COLO829 (cell line): Measurements from ENCODE around the gene AGXT.

Source experiments
- DNase-seq: peaks from one replicate; pipeline ENCODE4 v3.0.0; 2012; ENCODE audit warnings: low spot score

Gene AGXT

DNA sequence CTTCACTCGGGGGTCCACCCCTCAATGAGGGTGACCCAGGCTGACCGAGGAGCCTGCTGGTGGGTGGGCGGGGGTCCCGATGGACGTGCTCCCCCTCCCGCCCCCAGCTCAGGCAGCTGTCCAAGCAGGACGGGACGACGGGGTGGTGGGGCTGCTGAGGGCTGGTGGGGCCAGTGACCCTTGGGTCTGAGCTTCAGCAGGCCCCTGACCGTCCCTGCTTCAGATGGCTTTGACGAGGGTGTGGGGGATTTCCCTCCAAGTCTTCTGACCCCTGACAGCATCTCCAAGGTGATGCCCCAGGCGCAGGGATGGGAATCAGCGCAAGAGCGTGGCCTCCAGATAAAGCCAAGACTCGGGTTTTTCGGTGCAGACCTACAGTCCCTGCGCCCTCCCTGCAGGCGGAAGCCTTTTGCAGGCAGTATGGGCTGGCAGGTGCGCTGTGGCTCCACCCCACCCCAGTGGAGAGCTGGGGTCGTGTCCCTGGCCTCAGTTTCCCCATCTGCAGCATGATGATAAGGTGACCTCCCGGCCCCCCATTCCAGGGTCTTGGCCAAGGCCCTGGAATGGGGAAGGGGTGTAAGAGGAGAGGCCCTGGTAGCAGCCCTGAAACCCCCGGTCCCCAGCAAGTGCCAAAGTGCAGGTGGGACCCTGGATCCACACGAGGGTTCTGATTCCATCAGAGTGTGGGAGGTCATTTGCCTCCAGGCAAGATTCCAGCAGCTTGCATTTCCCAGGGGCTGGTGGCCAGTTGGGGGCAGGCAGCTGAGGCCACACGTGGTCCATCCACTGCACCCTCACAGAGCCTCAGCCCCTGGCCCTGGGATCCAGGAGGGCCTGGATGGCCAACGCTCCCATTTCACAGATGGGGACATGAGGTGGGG is 46.3 kb downstream of the AGXT start:
- no peak for DNase-seq

DNA sequence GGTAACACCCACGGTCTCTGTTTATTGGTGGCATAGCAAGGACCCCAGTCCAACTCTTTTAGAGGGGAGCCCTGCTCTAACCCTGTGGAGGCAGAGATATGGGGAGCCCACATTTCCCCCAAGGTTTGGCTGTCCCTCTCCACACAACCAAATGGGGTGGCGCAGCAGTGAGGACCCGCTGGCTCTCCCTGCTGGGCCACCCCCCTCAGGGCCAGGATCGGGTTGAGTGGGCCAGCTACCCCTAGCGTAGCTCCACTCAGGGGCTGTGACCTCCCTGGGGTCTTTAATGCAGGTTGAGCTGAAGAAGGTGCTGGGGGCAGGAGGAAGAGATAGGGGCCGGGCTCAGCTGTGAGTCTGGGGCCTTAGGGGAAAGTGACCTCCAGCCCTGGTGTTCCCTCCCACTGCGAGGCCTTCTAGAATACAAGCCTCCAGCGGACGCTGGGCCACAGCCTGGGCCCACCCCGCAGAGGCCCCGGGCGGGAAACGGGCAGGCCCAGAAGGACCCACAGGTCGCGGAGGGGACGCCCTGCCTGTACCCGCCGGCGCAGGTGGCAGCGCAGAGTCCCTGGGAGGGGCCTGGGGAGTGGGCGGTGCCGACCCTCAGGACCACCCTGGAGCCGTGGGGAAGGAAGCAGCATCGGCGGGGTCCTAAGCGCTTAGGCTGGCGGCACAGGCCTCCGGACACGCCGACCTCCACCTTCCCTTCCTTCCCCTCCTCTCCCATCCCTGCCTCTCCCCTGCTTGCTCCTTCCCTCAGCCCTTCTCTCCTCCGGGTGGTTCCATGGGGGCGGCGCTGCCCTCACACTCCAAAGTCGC is 47.1 kb downstream of the AGXT start:
- DNase-seq = no peak

DNA sequence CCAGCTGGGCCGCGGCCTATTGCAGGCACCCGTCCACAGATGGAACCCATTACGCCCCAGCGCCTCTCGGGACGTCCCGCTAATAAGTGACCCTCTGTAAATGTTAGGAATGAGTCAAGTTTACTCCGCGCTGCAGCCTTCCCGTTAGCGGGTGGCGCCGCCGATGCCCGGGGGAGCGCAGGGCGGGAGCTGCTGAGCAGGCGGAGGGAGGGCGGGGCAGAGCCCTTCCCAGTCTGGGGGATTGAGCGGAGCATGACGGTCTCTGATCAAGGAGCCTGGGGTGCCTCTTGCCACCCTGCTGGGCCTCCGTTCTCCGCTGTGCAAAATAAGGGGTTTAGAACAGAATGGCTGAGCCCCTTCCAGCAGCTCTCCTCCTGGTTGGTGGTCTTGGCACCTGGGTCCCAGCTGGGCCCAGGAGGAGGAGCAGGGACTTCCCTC is 48.0 kb downstream of the AGXT start:
- peak; percentile 76 for DNase-seq

DNA sequence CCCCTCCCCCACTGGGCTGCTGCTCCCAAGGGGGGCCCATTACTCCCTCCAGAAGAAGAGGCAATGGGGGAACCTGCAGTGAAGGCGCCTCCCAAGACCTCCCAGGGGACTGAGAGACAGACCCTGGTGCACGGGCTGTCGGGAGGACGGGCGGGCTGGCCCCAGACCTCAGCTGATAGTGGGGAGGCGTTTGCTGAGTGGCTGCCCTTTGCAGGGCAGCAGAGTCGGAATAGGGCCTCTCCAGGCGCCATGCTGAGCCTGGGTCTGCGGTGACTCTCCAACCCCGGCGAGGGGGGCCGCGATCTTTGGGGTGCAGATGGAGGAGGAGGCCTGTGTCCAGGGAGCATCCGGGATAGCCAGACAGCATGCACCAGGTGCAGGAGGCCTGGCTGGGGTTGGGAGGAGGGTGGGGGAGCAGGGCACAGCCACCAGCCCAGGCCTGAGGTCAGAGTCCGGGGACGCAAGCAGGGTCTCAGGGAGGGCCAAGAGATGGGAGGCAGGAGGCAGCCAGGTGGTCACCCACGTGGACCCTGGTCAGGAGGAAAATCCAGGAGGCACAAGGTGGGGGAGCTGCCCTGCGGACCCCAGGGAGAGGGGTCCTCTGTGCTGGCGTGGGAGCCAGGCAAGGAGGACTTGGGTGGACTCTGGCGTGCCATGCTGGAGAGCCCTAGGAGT is 48.5 kb downstream of the AGXT start:
- DNase-seq = no peak

DNA sequence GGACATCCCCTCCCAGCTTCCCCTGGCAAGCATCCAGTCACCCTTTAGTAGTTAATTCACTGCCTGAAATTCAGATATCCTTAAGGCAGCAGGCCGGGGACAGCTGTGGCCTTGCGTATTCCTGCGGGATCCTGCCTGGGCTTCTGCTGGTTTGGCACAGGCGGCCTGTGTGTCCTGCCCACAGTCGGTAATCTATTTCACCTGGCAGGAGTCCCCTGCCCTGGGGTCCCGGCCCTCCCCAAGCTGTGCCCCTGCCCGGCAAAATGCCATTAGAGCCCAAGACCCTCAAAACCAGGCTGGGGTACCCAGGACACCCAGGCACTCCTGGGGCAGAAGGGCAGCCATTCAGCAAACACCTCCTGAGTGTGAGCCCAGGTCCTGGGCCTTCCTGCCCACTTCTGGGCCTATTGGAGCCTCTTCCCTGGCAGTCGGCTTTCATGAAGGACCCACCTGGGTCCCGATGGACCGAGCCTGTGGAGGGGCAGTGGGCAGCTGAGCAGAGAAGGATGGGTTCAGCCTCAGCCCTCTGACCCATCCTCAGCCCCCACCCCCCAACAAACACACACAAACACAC is 49.1 kb downstream of the AGXT start:
- no peak for DNase-seq

DNA sequence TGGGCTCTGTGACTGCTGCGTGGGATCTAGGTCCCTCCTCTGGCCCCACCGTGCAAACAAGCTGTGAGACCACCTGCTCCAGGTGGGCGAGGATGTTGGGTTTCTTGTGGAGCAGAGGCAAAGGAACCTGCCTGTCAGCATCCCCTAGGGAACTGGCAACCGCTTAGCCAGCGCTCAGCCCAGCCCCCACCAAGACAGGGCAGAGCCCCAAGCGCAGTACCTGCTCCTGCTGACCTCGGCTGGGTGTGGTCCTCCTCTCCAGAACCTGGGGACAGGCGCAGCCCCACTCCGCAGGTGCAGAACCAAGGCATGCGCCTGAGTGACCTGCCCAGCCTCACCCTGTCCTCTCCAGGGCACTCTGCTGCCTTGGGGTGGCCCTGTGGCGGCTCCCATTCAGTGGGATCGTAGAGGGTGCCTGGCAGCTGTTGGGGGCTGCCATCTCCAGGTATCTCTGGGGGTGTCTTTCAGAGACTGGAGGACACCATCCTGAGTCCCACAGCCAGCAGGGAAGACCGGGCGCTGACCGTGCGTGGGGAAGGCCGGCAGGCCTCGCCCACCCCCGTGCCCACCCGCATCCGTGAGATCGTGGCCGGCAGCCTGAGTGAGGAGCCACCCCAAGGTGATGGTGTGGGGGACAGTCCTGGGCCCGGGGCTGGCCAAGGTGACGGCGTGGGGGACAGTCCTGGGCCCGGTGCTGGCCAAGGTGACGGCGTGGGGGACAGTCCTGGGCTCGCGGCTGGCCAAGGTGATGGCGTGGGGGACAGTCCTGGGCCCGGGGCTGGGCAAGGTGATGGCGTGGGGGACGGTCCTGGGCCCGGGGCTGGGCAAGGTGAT is 49.9 kb downstream of the AGXT start:
- no peak for DNase-seq

DNA sequence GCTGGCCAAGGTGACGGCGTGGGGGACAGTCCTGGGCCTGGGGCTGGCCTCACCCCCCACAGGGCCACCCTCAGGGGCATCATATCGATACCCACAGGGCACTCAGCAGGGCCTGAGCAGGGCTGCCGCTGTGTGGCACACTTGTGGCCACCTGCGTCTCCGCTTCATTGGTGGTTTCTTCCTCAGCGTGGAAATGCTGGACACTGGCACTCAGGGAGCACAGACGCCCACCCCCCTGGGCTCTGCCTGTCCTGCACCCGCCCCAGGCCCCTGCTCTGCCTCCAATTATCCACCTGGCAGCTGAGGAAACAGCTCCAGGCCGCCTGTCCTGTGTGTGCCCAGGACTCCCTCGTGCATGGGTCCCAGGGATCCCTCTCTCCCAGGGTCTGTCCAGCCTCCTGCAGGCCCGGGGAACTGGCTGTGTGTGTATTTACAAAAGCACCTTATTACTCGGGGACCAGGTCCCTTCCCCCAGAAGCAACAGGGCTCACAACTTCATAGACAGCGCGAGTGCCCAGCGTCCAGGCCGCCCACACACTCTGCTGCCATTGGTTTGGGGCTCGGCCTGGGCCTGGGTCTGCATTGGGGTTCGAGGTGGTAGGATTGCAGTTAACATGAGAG is 50.6 kb downstream of the AGXT start:
- DNase-seq = no peak

DNA sequence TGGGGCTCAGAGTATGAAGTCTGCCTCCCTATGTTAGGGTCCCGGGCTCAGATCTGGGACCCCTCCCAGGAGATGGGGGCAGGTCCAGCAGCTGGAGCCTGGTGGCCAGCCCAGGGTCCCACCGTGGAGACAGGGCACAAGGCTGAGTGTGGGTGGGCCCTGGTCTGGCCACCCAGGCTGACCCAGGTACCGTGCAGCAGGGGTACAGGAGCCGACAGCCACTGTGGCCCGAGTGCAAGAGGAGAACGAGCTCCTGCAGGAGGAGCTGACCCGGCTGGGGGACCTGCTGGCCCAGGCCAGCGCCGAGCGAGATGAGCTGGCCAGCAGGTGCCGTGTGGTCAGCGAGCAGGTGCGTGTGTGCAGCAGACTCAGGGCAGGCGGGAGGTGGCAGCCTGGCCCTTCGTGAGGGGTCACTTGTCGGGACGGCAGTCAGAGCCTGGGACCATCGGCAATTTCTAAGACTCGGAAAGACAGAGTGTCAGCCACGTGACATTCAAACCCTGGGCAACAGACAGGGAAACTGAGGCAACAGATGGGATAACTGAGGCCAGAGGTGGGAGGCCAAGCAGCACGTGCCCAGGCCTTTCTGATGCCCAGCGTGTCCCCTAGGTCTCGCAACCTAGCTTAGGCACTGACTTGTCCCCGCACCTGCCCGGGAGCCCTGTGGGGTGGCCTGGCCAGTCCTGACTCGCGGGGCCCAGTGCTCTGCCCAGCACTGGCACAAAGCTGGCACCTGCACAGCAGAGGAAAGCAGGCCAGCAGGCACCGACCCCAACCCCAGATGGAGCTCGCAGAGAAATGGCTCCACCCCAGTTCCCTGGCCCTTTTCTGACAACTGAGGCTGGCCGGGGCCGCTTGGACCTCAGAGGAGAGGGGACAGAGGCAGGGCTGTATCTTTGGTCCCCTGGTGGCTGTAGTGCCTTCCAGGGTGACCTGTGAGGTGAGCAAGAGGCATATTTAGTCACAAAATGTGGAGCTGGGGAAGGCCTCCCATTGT is 51.5 kb downstream of the AGXT start:
- no peak for DNase-seq

DNA sequence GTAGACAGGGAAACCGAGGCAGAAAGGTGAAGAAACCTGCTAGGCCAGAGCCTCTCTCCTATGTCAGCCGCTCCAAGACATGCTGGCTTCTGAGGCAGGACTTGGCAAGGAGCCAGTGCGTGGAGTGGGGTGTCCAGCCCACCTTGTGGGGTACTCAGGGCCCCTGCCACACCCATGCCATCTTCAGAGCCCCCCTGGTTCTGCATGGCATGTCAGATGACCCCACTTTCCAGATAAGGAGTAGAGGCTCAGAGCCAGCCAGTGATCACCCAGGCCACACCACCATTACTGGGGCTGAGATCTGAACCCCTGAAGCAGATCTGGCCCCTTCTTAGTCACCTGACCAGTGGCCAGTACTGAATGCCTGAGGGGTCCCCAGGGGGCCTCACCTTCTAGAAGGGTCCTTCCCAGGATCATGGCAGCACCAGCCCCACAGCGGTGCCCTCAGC is 52.2 kb downstream of the AGXT start:
- DNase-seq = no peak

DNA sequence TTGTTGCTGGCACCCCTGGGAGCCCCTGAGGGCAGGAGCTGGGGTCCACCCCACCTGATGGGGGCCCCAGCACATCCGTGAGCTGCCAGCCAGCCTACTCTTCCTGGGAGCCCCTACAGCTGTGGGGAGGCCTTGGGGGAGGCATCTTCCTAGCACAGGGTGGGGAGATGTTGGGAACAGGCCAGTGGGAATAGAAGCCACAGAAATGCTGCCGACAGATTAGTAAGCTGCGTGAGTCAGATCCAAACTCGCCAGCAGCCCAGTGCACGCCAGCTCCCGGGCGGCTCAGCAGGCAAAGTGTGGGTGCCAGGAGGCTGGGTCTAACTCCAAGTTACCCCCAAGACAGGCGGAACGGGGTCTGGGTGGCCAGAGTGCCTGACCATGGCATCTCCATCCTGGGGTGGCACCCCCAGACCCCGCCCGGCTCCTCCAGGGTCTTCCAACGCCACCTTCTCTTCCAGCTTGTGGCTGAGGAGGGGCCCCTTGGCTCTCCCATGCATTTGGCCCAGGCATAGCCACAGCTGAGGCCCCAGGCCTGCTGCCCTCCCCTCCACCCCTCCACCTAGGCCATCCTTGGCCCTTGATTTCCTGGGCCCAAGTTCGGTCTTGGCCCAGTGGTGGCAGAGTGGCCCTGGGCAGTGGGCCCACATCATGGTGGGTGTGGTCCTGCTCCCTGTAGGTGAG is 52.8 kb downstream of the AGXT start:
- DNase-seq = no peak

DNA sequence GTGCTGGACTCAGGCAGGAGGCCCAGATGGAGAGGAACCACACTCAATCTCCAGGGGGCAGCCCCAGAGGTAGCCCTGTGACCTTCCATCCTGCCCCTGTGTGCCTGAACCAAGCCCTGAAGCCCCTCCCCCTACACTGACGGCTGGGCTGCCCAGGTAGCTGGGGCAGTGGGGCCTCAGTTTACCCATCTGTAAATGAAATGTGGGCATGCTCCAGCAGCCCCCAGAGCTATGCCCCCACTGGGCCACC is 53.3 kb downstream of the AGXT start:
- no peak for DNase-seq

DNA sequence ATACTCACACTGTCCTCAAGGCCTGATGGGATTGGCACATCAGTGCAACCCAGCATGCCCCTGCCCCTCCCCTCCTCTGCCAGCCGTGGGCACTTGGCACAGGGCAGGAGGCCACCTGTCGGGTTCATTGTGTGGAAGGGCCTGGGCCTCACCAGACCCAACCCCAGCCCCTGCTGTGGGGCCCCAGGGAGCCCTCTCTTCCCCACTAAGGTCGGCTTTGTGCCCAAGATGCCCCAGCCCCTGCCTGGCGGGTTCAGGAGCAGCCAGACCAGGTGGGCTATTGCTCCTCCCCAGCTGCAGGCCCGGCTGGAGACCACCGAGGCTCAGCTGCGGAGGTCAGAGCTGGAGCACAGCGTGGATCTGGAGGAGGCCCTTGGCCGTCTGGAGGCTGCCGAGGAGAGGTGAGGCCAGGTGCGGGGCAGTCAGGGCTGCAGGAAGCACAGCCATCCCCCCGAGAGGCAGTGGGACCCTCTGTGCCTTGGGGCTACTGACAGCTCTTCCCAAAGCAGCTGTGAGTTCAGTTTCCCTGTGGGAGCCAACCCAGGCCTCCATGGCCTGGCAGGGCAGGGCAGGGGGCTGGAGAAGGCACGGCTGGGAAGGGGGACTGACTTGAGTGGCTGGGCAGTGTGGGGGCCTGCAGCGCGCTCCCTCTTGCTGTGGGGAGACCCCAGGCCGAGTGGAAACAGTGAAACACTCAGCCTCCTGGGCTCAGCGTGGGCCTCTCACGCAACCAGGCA is 53.8 kb downstream of the AGXT start:
- no peak for DNase-seq

DNA sequence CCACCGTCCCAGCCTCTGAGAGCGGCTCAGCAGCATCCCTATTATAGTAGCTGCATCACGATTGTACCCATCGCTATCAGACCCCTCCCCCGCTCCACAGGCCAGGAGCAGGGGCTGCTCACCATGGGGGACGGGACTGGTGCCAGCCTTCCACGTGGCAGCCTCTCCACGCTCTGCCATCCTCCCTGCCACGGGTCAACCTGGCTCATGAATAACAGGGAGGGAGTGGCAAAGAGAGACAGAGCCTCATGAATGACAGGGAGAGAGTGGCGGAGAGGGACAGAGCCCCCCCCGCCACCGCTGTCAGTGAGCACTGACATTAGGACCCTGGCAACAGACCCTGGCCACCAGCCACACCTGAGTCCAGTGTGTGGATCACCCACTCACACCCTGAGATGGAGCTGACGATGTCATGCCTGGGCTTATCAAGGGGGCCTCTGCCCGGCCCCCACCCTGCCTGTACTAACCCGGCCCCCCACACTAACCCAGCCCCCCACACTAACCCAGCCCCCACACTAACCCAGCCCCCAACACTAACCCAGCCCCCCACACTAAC is 54.4 kb downstream of the AGXT start:
- DNase-seq = no peak

DNA sequence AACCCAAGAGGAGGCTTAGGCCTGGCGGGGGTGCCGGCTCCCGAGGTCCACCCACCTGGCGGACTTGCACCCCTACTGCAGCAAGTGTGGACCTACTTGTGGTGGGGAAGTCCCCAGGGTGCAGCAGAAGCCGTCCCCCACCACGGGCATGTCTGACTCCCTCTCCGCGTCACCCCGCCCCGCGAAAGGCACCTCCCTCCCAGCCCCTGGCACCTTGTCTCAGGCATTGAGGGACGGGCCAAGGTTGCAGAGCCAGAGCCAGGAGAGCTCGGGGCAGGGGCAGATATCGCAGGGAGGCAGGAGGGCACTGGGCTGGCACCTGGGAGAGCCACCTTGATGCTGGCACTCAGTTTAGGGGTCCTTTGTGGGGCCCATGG is 56.6 kb downstream of the AGXT start:
- no peak for DNase-seq

DNA sequence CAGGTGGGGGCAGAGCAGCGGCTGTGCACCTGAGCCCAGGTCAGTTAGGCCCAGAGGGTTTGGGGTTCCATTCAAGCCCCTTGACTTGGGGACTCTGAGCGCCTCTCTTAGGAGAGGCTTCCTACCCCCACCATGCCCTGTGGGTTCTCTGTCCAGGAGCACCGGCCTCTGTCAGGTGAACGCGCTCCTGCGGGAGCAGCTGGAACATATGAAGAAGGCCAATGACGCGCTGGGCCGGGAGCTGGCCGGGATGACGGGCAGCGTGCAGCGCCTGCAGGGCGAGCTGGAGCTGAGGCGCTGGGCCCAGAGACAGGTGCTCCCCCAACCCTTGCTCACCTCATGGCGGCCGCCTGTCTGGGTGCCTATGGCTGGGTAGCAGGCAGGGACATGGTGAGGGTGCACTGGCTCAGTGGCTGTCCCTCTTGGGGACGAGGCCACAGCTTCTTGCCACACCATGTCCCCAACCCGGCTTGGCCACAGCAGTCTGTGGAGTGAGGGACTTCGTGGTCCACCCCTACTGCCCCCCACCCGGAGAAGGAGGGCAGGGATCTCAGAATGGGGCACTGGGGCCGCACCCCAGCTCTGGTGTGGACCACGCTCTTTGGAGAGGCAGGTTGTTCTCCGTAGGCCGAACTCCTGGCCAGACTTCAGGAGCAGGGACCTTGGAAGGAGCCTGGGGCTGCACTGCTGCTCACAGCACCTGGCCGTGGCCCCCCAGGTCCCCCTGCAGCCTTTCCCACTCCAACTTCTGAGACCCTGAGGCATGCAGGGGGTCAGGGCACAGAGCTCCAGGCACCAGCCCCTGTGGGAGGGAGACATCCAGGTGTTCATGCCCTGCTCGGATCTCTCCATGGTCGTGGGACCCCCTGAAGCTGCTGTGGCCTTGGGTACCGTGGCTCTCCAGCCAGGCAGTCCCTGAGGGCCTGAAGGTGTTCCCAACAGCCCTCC is 57.2 kb downstream of the AGXT start:
- no peak for DNase-seq

DNA sequence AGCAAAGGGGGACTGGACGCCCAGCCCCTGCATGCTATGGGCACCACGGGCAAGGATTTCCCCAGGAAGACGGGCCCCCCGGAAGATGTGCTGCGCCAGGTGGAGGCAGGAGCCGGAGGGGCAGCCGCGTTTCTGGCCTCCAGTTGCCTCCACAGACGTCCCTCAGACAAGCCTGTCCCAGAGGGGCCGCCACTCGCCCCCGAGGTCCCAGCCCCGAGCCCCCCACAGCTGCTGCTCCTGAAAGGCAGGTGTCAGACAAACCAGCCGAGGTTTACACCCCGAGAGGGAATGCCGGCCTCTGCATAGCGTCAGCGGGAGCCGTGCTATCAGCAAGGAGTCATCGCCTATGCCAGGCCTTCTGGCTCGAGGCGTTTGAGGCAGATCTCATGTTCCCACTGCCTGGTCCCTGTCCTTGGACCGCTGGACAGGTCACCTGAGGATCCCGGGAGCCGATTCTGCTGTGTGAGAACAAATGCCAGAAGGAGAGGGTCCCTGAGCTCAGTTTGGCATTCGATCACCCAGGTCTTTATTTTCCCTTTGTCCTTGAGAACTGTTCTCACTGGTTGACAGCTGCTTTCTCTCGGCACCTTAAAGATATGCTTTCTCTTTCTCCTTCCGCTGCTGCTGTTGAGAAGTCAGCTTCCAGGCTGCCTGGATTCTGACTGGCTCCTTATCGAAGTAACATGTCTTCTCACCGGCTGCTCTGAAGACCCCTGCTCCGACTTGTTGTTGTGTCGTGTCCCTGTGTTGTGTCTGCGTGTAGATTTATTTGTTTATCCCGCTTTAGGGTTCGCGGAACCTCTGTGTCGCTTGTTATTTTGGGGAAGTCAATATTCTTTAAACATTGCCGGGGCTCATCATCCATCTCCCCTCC is 58.1 kb downstream of the AGXT start:
- DNase-seq = no peak
